NCI-H2081 treated with DMSO at 0.1 percent for 48 hours (cell line): ENCODE results near the gene ATP6V0D1.

Experiments used
- DNase-seq: peaks from one replicate; lab custom pipeline; 2025; lab: John Stamatoyannopoulos, UW

Gene ATP6V0D1

GRCh38 chr16:67445441-67445912 lies 35.5 kb downstream of the ATP6V0D1 start:
- no peak for DNase-seq

DNA sequence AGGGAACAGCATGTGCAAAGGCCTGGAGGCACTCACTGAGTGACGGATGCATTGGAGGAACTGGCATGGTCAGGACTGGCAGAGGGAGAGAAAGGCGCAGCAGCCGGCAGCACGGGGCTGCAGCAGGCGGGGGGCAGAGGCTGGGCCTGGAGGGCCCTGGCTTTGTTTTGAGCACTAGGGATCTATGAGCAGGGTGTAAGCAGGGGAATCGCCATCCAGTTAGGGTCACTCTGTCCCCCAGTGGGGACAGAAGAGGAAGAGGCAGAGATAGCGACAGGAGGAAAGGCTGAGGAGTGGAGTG lies 35.9 kb downstream of the ATP6V0D1 start:
- DNase-seq: no peak

DNA sequence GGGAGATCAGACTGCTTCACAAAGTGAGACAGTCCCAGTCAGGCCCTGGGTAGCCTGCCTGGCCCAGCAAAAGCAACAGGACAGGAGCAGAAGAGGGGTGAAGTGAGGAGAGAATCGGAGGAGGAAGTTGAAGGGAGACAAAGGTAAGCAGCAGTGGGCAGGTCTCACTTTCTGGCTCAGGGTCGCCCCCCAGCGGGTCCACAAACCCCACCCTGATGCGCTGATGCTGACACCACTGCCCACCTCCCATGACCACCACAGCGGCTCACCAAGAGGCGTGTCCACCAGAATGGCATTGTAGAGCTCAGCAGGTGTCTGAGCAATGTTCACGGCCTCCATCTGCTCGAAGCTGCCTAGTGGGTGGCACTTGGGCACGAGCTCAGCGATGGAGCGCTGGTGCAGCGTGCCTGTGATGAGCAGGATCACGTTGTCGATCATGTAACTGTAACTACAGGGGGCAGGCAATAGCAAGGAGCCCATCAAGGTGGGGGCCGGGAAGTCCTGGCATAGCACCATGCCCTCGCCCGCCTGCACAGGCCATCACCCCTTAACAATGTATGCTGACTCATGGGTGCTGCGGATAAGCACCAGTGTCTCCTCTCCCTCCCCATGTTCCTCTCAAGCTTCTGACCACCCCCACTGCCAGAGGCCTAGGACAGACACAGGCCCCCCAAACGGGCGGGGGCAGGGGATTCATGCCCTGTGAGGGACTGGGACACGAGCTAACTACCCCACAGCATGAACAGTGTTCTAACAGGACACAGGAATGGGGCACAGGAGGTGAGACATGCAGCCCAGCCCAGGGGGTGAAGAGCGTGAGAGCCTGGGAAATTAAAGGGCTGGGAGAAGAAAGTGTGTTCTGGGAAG lies 36.5 kb downstream of the ATP6V0D1 start:
- no peak for DNase-seq

DNA sequence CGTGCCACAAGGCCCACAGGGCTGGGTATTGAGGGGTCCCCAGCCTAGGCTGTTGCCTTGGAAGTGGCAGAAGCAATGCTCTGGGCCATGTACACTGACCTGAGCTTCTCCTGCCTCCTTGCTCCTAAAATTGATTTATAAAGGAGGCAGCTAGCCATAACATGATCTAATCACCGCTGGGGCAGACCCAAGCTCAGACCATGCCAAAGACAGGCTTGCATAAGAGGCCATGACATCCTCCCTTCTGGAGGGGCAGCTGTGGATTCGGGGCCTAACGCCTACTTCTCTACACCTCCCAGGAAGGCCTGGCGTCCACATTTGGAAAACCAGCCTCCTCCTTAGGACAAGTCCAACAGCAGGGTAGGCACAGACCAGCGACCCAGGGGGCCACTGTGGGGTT lies 37.7 kb downstream of the ATP6V0D1 start:
- no peak for DNase-seq

GRCh38 chr16:67442581-67443255 lies 38.2 kb downstream of the ATP6V0D1 start:
- DNase-seq: no peak

- no peak for DNase-seq
Observed at GRCh38 chr16:67441907-67442306, 39.0 kb downstream of the ATP6V0D1 start.

DNA sequence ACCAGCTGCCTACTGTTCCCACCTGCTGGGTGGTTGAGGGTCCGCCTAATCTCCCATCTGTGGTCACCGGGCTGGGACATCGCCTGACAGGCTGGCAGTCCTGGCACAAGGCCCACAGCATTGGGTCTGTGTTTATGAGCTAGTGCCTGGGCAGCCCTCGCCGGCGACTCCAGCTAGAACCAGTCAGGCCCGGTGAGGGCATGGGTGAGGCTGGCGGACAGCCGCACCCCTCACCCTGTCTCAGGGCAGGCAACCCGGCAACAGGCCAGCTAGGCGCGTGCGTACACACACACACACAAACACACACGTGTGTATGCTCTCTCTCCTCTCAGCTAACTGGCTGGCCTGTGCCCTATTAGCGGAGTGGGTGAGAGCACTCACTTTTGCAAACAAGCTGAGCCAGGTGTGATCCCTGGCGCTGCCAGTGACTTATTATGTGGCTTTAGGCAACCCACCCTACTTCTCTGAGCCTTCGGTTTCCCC lies 39.6 kb downstream of the ATP6V0D1 start:
- DNase-seq: no peak

DNA sequence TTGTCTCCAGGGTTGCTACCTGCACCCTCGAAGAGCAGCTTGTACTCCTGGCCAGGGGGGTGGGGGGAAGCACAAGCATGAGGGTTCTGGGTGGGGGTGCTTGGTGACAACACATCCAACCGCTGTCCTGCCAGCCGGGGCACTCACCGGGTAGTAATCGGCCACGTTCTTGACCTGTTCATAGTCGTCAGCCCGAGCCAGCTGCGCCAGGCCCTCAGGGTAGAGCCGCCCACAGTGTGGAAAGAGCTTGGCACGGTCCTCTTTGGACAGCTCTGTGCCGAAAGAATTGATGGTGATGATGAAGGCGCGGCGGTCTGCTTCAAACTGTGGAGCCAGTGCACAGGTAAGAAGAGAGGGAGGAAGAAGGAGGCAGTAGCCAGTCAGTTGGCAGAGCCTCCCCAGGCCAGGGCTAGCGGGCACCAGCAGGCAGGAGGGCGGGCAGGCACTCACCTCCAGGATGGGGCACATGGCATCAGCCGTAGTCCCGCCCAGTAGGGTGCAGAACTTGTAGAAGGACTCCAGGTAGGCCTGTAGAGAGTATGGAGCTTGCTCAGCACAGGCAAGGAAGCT lies 42.0 kb downstream of the ATP6V0D1 start:
- DNase-seq: no peak

- DNase-seq: no peak
Observed at GRCh38 chr16:67438098-67438791, 42.7 kb downstream of the ATP6V0D1 start.

DNA sequence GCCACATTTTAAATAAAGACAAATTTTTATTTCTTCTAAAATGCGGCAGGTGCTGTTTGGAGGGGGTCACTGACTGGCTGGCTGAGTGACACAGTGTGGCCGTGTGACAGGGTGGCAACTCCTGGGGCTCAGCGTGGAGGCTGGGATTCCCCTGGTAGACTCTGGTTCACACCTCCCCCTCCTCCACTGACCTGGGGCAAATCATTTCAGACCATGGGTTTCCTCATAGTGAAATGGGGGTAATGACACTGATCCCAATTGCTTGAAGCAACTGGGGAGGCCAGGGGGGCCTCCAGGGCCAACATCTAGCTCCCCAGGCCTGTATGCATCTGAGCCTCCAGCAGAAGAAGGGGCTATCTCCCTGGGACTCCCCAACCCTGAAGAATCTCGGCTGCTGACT lies 43.4 kb downstream of the ATP6V0D1 start:
- DNase-seq: no peak

DNA sequence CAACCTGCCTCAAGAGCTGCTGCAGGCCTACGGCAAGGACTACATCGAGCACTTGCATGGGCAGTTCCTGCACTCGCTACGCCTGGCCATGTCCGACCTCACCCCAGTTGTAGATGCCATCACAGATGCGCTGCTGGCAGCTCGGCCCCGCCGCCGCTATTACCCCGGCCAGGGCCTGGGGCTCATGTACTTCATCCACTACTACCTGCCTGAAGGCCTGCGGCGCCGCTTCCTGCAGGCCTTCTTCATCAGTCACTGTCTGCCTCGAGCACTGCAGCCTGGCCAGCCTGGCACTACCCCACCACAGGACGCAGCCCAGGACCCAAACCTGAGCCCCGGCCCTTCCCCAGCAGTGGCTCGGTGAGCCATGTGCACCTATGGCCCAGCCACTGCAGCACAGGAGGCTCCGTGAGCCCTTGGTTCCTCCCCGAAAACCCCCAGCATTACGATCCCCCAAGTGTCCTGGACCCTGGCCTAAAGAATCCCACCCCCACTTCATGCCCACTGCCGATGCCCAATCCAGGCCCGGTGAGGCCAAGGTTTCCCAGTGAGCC lies 44.2 kb downstream of the ATP6V0D1 start:
- no peak for DNase-seq

DNA sequence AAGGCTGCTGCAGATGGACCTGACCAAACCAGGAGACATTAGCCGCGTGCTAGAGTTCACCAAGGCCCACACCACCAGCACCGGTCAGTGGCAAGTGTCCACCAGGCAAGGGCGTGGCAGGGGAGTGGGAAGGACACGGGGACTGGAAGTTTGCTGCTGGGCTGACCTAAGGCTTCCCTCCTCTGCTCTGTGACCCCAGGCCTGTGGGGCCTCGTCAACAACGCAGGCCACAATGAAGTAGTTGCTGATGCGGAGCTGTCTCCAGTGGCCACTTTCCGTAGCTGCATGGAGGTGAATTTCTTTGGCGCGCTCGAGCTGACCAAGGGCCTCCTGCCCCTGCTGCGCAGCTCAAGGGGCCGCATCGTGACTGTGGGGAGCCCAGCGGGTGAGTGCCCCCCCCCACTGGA lies 45.2 kb downstream of the ATP6V0D1 start:
- DNase-seq: no peak

DNA sequence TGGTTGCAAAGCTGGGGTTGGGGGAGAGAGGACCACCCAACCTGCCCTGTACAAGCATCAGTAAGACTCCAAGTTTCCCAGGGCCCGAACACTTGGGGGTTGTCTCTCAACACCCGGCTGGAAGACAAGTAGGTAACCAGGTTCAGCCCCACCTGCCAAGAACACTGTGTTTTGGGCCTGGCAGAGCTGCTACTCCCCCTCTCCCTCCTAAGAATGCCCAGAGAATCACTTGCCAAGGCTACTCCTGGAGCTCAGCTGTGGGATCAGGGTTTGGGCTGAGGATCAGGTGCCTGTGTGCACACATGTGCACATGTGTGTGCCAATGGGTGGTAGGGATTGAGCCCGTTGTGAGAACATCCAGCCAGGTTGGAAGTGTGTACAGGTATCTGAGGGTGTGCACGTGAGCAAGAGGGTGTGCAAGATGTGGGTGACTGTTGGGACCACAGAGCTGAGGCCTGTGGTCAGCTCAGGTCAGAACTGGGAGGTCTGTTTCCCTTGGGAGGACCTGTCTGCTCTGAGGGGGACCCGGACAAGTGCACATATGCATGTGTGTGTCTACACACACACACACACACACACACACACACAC lies 47.7 kb downstream of the ATP6V0D1 start:
- no peak for DNase-seq

GRCh38 chr16:67432506-67432890 lies 48.5 kb downstream of the ATP6V0D1 start:
- DNase-seq: no peak

GRCh38 chr16:67431775-67432505 lies 49.0 kb downstream of the ATP6V0D1 start:
- no peak for DNase-seq

GRCh38 chr16:67430977-67431774 lies 49.8 kb downstream of the ATP6V0D1 start, which contains the start of gene HSD11B2:
TSS of gene HSD11B2 (plus strand) at chr16:67431121. CDS start at chr16:67431249, 128 bp downstream.
- DNase-seq: no peak

DNA sequence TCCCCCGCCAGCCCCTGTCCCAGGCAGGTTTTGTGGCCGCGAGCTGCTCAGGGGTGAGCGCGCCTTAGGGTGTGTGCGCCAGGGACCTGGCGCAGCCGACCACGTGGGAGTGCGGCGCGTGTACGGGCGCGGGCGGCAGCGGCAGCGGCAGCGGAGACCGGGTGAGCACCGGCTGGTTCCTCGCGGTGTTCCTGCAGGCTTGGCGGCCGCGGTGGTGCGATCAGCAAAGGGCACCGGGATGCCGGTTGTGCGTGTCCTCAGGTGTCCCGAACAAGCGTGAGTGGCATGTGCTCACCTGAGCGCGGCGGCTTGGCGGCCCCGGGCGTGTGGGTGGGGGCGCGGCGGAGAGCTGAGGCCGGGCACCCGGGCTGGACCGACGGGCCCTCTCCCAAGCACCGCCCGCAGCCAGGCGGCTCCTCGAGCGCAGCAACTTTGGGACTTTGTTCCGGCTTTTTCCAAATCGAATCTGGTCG lies 50.4 kb downstream of the ATP6V0D1 start:
- no peak for DNase-seq

DNA sequence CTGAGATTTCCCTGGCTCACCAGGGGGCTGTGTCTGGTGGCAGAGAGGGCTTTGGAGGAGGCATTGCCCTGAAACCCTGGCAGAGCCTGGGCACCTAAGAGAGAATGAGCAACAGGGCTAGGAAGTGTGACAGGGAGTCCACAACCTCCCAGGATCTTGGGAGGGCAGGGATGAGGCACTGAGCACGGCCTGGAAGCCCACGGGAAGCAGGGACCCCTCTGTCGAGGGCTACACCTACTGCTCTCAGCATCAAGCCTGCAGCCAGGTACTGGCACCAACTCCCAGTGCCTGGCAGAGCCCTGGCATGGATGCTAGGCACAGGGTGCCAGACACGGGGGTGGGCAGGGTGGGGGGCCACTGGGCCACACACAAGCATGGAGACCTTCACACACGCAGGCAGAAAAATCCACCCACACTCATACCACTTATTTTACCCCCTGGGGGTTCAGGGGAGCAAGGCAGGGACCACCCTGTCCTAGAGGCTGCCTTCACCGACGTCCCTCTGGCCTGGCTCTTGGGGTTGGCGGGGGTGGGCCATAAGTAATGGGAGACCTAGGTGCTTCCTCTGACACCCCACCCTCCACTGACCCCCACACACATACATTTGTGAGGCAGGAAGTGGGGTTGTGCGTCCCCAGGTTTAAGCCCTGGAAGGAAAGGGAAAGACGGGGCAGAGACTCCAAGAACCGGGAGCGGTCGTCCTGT lies 51.0 kb downstream of the ATP6V0D1 start:
- DNase-seq: no peak
